Neural progenitor cell (in vitro differentiated cells): ENCODE results near the gene SH2D3C. TPM values are rescaled to one million over a fixed set of nuclear protein-coding genes. Genes with fewer than 3 reads are reported as not detected.

Experiments used
- DNase-seq: peaks from one replicate; pipeline ENCODE4 v3.0.0-alpha.2; 2016; ENCODE audit warnings: low spot score
- H2AFZ ChIP-seq: fragments of 200-600 bp; sonication (generic); replicated peaks from 2 replicates; pipeline ENCODE4 v1.6.1; 2016; ENCODE audit warnings: antibody characterized with exemption
- H3F3A ChIP-seq: fragments of 200-600 bp; sonication (generic); 2 replicates; pipeline ENCODE4 v1.6.1; 2016; ENCODE audit warnings: antibody characterized with exemption, low read depth
- H3K27ac ChIP-seq: fragments of 200-600 bp; sonication (generic); 2 replicates; pipeline ENCODE4 v1.5.1; 2016; ENCODE audit warnings: mild to moderate bottlenecking
- H3K27me3 ChIP-seq: fragments of 200-600 bp; sonication (generic); 2 replicates; pipeline ENCODE4 v1.6.1; 2016; ENCODE audit warnings: mild to moderate bottlenecking, moderate library complexity
- H3K36me3 ChIP-seq: fragments of 200-600 bp; sonication (generic); 2 replicates; pipeline ENCODE4 v1.5.1; 2016
- H3K4me1 ChIP-seq: fragments of 200-600 bp; sonication (generic); 2 replicates; pipeline ENCODE4 v1.6.1; 2016; ENCODE audit warnings: mixed run types
- H3K4me2 ChIP-seq: fragments of 200-600 bp; sonication (generic); 2 replicates; pipeline ENCODE4 v1.6.1; 2016
- H3K4me3 ChIP-seq: fragments of 200-600 bp; sonication (generic); 2 replicates; pipeline ENCODE4 v1.5.1; 2016
- H3K79me2 ChIP-seq: fragments of 200-600 bp; sonication (generic); 2 replicates; pipeline ENCODE4 v1.6.1; 2016; ENCODE audit warnings: low read depth
- H3K9ac ChIP-seq: fragments of 200-600 bp; sonication (generic); 2 replicates; pipeline ENCODE4 v1.6.1; 2016
- H3K9me3 ChIP-seq: fragments of 200-600 bp; sonication (generic); 2 replicates; pipeline ENCODE4 v1.5.1; 2016; ENCODE audit warnings: low read depth
- H4K20me1 ChIP-seq: fragments of 200-600 bp; sonication (generic); 2 replicates; pipeline ENCODE4 v1.6.1; 2016; ENCODE audit warnings: low read depth
- H3K27ac Mint-ChIP-seq: 3 replicates; pipeline ENCODE4 v1.8.0; 2021; ENCODE audit warnings: mixed read lengths
- H3K27me3 Mint-ChIP-seq: 2 replicates; pipeline ENCODE4 v1.8.0; 2022; ENCODE audit warnings: low read depth, mild to moderate bottlenecking, inconsistent platforms, moderate library complexity, mixed read lengths; ENCODE audit not compliant: insufficient read depth
- H3K36me3 Mint-ChIP-seq: 3 replicates; pipeline ENCODE4 v1.8.0; 2021; ENCODE audit warnings: mixed read lengths
- H3K4me1 Mint-ChIP-seq: 3 replicates; pipeline ENCODE4 v1.8.0; 2021; ENCODE audit warnings: mixed read lengths
- H3K4me3 Mint-ChIP-seq: 3 replicates; pipeline ENCODE4 v1.8.0; 2021; ENCODE audit warnings: mild to moderate bottlenecking, moderate library complexity, mixed read lengths
- H3K9me3 Mint-ChIP-seq: 3 replicates; pipeline ENCODE4 v1.8.0; 2020; ENCODE audit warnings: mixed read lengths
- CTCF ChIP-seq: fragments of 200-600 bp; sonication (generic); IDR thresholded peaks from 2 replicates; pipeline ENCODE4 v1.5.1; 2017; ENCODE audit warnings: antibody characterized with exemption, mild to moderate bottlenecking
- EZH2 ChIP-seq: fragments of 200-600 bp; sonication (generic); IDR thresholded peaks from 2 replicates; pipeline ENCODE4 v1.6.1; 2017; ENCODE audit warnings: antibody characterized with exemption, mild to moderate bottlenecking, moderate library complexity
- EZH2phosphoT487 ChIP-seq: fragments of 200-600 bp; sonication (generic); IDR thresholded peaks from 2 replicates; pipeline ENCODE4 v1.6.1; 2017; ENCODE audit warnings: antibody characterized with exemption
- microRNA-seq: library from miRNA; unstranded; fragments of <30 nt; microRNA quantifications from one replicate; pipeline ENCODE4, GENCODE V29; 2016
- total RNA-seq: library from RNA; depleted of rRNA; stranded (reverse); fragments of >200 nt; gene quantifications from 2 replicates; pipeline ENCODE4 v1.2.3, GENCODE V29; 2015; ENCODE audit warnings: low replicate concordance

The SH2D3C gene
- total RNA-seq, 1 donor from 2014 or later: 1.9 TPM

DNA sequence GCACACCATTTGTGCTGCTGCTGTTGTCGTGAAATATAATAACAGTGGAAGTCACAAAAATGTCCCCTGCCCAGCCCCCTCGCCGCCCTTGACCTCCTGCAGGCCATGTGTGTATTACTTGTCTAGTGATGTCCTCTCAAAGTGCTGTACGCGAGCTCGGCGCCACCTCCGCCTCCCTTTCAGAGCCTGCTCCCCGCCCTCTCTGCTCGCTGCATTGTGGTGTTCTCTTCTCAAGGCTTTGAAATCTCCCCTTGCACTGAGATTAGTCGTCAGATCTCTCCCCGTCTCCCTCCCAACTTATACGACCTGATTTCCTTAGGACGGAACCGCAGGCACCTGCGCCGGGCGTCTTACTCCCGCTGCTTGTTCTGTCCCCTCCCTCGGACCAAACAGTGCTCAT, 86.4 kb downstream of the SH2D3C start:
- Mint-ChIP-seq H3K4me3 (no peak overlapping the region), H3K27ac (peak overlapping the region; percentile 47), H3K36me3 (peaks cover 20% of the 10 kb centered on the region), H3K9me3 (no peaks in the 10 kb centered on the region), H3K4me1 (peaks cover 10% of the 10 kb centered on the region), H3K27me3 (peaks cover 3% of the 10 kb centered on the region)
- no peaks in the 10 kb centered on the region for H4K20me1 ChIP-seq
- no peak overlapping the region for H2AFZ ChIP-seq
- no peak overlapping the region for H3K4me2 ChIP-seq
- no peak overlapping the region for H3K4me3 ChIP-seq
- no peak overlapping the region for H3K27ac ChIP-seq
- no peaks in the 10 kb centered on the region for H3K4me1 ChIP-seq
- no peaks in the 10 kb centered on the region for H3K9me3 ChIP-seq
- TF ChIP-seq EZH2 (no peak), CTCF (no peak), EZH2phosphoT487 (no peak)
- H3K79me2 ChIP-seq: no peaks in the 10 kb centered on the region
- H3K36me3 ChIP-seq: no peaks in the 10 kb centered on the region
- H3F3A ChIP-seq: peaks cover 3% of the 10 kb centered on the region
- no peak for DNase-seq
- no peak overlapping the region for H3K9ac ChIP-seq
- H3K27me3 ChIP-seq: no peaks in the 10 kb centered on the region

DNA sequence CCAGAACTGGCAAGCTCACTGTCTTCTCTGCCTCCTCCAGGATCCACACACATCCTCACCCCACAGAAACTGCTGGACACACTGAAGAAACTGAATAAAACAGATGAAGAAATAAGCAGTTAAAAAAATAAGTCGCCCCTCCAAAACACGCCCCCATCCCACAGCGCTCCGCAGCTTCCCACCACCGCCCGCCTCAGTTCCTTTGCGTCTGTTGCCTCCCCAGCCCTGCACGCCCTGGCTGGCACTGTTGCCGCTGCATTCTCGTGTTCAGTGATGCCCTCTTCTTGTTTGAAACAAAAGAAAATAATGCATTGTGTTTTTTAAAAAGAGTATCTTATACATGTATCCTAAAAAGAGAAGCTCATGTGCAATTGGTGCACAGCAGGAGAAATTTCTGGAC, 87.7 kb downstream of the SH2D3C start:
- Histone ChIP-seq H3K79me2 (no peaks in the 10 kb centered on the region), H3K9me3 (no peaks in the 10 kb centered on the region), H3K27me3 (no peaks in the 10 kb centered on the region), H2AFZ (no peak overlapping the region), H3K27ac (no peak overlapping the region), H3K4me3 (no peak overlapping the region), H3K9ac (no peak overlapping the region), H3K36me3 (no peaks in the 10 kb centered on the region), H4K20me1 (no peaks in the 10 kb centered on the region), H3K4me2 (no peak overlapping the region), H3K4me1 (no peaks in the 10 kb centered on the region), H3F3A (peaks cover 2% of the 10 kb centered on the region)
- H3K4me3 Mint-ChIP-seq: no peak overlapping the region
- H3K4me1 Mint-ChIP-seq: peaks cover 10% of the 10 kb centered on the region
- peaks cover 22% of the 10 kb centered on the region for H3K36me3 Mint-ChIP-seq
- no peak overlapping the region for H3K27ac Mint-ChIP-seq
- no peak for DNase-seq
- no peaks in the 10 kb centered on the region for H3K9me3 Mint-ChIP-seq
- TF ChIP-seq CTCF: no peak
- TF ChIP-seq EZH2phosphoT487: no peak
- TF ChIP-seq EZH2: no peak
- H3K27me3 Mint-ChIP-seq: peaks cover 3% of the 10 kb centered on the region

DNA sequence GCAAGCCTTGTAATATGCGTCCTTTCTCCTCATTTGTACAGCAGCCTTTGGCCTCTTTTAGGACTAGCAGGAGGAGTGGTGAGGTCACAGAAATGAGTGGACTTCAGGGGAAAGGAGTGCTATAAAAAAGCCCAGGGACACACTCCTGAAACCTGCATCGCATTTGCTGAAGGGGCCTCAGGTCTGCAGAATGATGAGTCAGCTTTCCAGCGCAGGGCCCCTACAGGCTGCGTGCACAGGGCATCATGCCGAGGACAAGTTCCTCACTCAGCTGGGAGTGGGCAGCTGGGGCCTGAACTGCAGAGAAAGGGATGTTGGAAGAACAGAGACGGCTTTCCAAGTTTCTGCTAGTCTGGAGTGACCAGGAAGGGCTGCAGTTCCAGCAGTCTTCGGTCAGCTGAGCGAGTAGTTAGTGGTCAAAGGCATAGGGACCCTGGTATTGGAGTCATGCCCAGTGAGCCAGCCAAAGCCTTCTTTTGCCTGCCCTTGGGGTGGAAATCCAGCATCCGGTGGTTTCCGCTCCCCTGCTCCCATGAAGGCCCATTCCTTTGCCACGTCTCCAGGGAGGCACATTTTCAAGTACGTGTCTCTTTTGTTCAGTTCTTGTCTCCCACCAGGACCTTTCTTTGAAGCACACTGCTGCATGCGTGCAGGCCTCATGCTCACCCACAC, 89.0 kb downstream of the SH2D3C start:
- no peak overlapping the region for H3K27ac Mint-ChIP-seq
- TF ChIP-seq CTCF (no peak), EZH2phosphoT487 (no peak), EZH2 (no peak)
- H3K9me3 Mint-ChIP-seq: no peaks in the 10 kb centered on the region
- H2AFZ ChIP-seq: no peak overlapping the region
- no peak for DNase-seq
- no peaks in the 10 kb centered on the region for H3F3A ChIP-seq
- H4K20me1 ChIP-seq: no peaks in the 10 kb centered on the region
- H3K36me3 ChIP-seq: no peaks in the 10 kb centered on the region
- H3K27me3 Mint-ChIP-seq: peaks cover 6% of the 10 kb centered on the region
- no peak overlapping the region for H3K4me2 ChIP-seq
- no peak overlapping the region for H3K4me3 ChIP-seq
- no peak overlapping the region for H3K27ac ChIP-seq
- no peaks in the 10 kb centered on the region for H3K27me3 ChIP-seq
- H3K4me1 ChIP-seq: no peaks in the 10 kb centered on the region
- peaks cover 25% of the 10 kb centered on the region for H3K36me3 Mint-ChIP-seq
- H3K79me2 ChIP-seq: no peaks in the 10 kb centered on the region
- peaks cover 10% of the 10 kb centered on the region for H3K4me1 Mint-ChIP-seq
- no peaks in the 10 kb centered on the region for H3K9me3 ChIP-seq
- no peak overlapping the region for H3K9ac ChIP-seq
- no peak overlapping the region for H3K4me3 Mint-ChIP-seq

Small RNA genes within 50 kb of the gene (microRNA-seq; reads per million reads assigned to microRNA genes)
- not detected for gene MIR2861
- gene MIR3960: 0.54 reads per million

Other genes with a start within 250 kb of the SH2D3C start
- gene STXBP1, start 166.4 kb downstream of the SH2D3C start, total RNA-seq: 12.0 and 23.1 TPM in 2 replicates
- 0.31 TPM in 1 of 2 replicates, not detected in the other for gene CFAP157, start 71.7 kb downstream of the SH2D3C start, total RNA-seq
- 1.3 and 5.4 TPM in 2 replicates for gene PTRH1, start 63.0 kb downstream of the SH2D3C start, total RNA-seq
- not detected in 2 replicates for gene TTC16, start 62.6 kb downstream of the SH2D3C start, total RNA-seq
- 5.5 and 18.3 TPM in 2 replicates for gene TOR2A, start 43.4 kb downstream of the SH2D3C start, total RNA-seq
- 22.5 and 47.8 TPM in 2 replicates for gene CDK9, start 7.4 kb upstream of the SH2D3C start, total RNA-seq
- 32.8 and 60.5 TPM in 2 replicates for gene FPGS, start 24.2 kb upstream of the SH2D3C start, total RNA-seq
- 0.19 TPM in 1 of 2 replicates, not detected in the other for gene ENG, start 76.0 kb upstream of the SH2D3C start, total RNA-seq
- gene AK1, start 99.0 kb upstream of the SH2D3C start, total RNA-seq: 20.5 and 25.6 TPM in 2 replicates
- gene ST6GALNAC6, start 120.9 kb upstream of the SH2D3C start, total RNA-seq: 14.3 and 42.7 TPM in 2 replicates
- gene ST6GALNAC4, start 138.4 kb upstream of the SH2D3C start, total RNA-seq: 5.5 and 11.1 TPM in 2 replicates
- gene PIP5KL1, start 152.1 kb upstream of the SH2D3C start, total RNA-seq: 1.4 and 8.8 TPM in 2 replicates
- 9.1 and 20.5 TPM in 2 replicates for gene DPM2, start 159.2 kb upstream of the SH2D3C start, total RNA-seq
- 8.8 and 30.8 TPM in 2 replicates for gene EEIG1, start 202.3 kb upstream of the SH2D3C start, total RNA-seq